SK-N-MC (cell line): ENCODE measurements around the gene ANKS1B.
"Not testable (repeated sequence)": the region's sequence is repeated elsewhere in the genome, so short reads cannot be mapped to it uniquely, and the experiment has no call there.

Source experiments
- DNase-seq: peaks from one replicate; pipeline ENCODE4 v3.0.0-alpha.2; 2011; ENCODE audit warnings: low read depth, low spot score
- H3K27ac ChIP-seq: fragments of 200-600 bp; sonication (generic); 2 replicates; pipeline ENCODE4 v1.5.1; 2016; ENCODE audit warnings: mixed run types
- H3K36me3 ChIP-seq: fragments of 200-600 bp; sonication (generic); 2 replicates; pipeline ENCODE4 v1.6.1; 2017; ENCODE audit warnings: antibody characterized with exemption, low read length, mixed read lengths; ENCODE audit not compliant: insufficient read depth
- H3K4me3 ChIP-seq: fragments of 200-600 bp; sonication (generic); 2 replicates; pipeline ENCODE4 v1.5.1; 2016
- H3K9ac ChIP-seq: fragments of 200-600 bp; sonication (generic); 2 replicates; pipeline ENCODE4 v1.8.0; 2017; ENCODE audit warnings: mixed run types, mixed read lengths; ENCODE audit not compliant: insufficient read length
- H3K9me3 ChIP-seq: fragments of 200-600 bp; sonication (generic); 2 replicates; pipeline ENCODE4 v1.6.1; 2017; ENCODE audit warnings: low read depth, mild to moderate bottlenecking, antibody characterized with exemption, low read length, moderate library complexity, mixed read lengths
- EZH2 ChIP-seq: fragments of 200-600 bp; sonication (generic); IDR thresholded peaks from one replicate; pipeline ENCODE4 v1.6.1; 2017; ENCODE audit warnings: antibody characterized with exemption
- FOXP2 ChIP-seq: optimal IDR thresholded peaks from 2 replicates; pipeline ENCODE3; 2011; ENCODE audit warnings: mild to moderate bottlenecking, moderate library complexity; ENCODE audit not compliant: insufficient read depth; ENCODE audit errors: extremely low read length, control extremely low read depth
- POLR2AphosphoS5 ChIP-seq: IDR thresholded peaks from 2 replicates; pipeline ENCODE4 v1.6.1; 2012; ENCODE audit warnings: mild to moderate bottlenecking, low read depth, low read length, borderline replicate concordance

ANKS1B gene

GRCh38 chr12:99984271-99985128 is at the start of gene ANKS1B:
TSS of gene ANKS1B (minus strand) at chr12:99984936. CDS start at chr12:99984237, 699 bp downstream.
- H3K9me3 ChIP-seq, result no peaks in the 10 kb centered on the region
- no peaks in the 10 kb centered on the region for H3K36me3 ChIP-seq
- peak within 1 kb of the TSS; percentile 88 for H3K4me3 ChIP-seq
- TF ChIP-seq EZH2, result no peak
- TF ChIP-seq POLR2AphosphoS5, result no peak
- TF ChIP-seq FOXP2, result no peak
- peak within 1 kb of the TSS; percentile 65 for H3K9ac ChIP-seq
- no peak within 1 kb of the TSS for H3K27ac ChIP-seq
- no peak for DNase-seq

- Histone ChIP-seq H3K27ac (no peak overlapping the region), H3K9me3 (no peaks in the 10 kb centered on the region), H3K4me3 (no peak overlapping the region), H3K9ac (no peak overlapping the region), H3K36me3 (no peaks in the 10 kb centered on the region)
- TF ChIP-seq EZH2 (no peak), FOXP2 (no peak), POLR2AphosphoS5 (no peak)
- no peak for DNase-seq
These were observed 47.1 kb upstream of the ANKS1B start for GRCh38 chr12:100031836-100032235.

GRCh38 chr12:100027671-100028070 is 42.9 kb upstream of the ANKS1B start:
- Histone ChIP-seq H3K36me3 (no peaks in the 10 kb centered on the region), H3K27ac (no peak overlapping the region), H3K9me3 (no peaks in the 10 kb centered on the region), H3K4me3 (no peak overlapping the region), H3K9ac (no peak overlapping the region)
- no peak for DNase-seq
- TF ChIP-seq EZH2 (no peak), FOXP2 (no peak), POLR2AphosphoS5 (no peak)

- TF ChIP-seq EZH2, result no peak
- no peak for TF ChIP-seq FOXP2
- TF ChIP-seq POLR2AphosphoS5, result no peak
- no peaks in the 10 kb centered on the region for H3K9me3 ChIP-seq
- H3K4me3 ChIP-seq, result no peak overlapping the region
- no peak for DNase-seq
- no peak overlapping the region for H3K27ac ChIP-seq
- no peak overlapping the region for H3K9ac ChIP-seq
- no peaks in the 10 kb centered on the region for H3K36me3 ChIP-seq
These were observed 41.5 kb upstream of the ANKS1B start for GRCh38 chr12:100026241-100026640.

- H3K4me3 ChIP-seq, result no peak overlapping the region
- no peaks in the 10 kb centered on the region for H3K9me3 ChIP-seq
- H3K27ac ChIP-seq, result no peak overlapping the region
- H3K36me3 ChIP-seq, result no peaks in the 10 kb centered on the region
- DNase-seq, result no peak
- no peak overlapping the region for H3K9ac ChIP-seq
- no peak for TF ChIP-seq FOXP2
- no peak for TF ChIP-seq EZH2
- TF ChIP-seq POLR2AphosphoS5, result no peak
These were observed 40.3 kb upstream of the ANKS1B start for GRCh38 chr12:100024974-100025555.

GRCh38 chr12:100020370-100020769 is 35.6 kb upstream of the ANKS1B start:
- H3K9ac ChIP-seq, result no peak overlapping the region
- DNase-seq, result no peak
- H3K36me3 ChIP-seq, result no peaks in the 10 kb centered on the region
- no peak overlapping the region for H3K27ac ChIP-seq
- H3K9me3 ChIP-seq, result no peaks in the 10 kb centered on the region
- H3K4me3 ChIP-seq, result no peak overlapping the region
- no peak for TF ChIP-seq EZH2
- no peak for TF ChIP-seq FOXP2
- no peak for TF ChIP-seq POLR2AphosphoS5

GRCh38 chr12:100017056-100017455 is 32.3 kb upstream of the ANKS1B start:
- no peaks in the 10 kb centered on the region for H3K36me3 ChIP-seq
- DNase-seq, result no peak
- no peaks in the 10 kb centered on the region for H3K9me3 ChIP-seq
- H3K4me3 ChIP-seq, result no peak overlapping the region
- TF ChIP-seq EZH2, result no peak
- TF ChIP-seq FOXP2, result no peak
- no peak for TF ChIP-seq POLR2AphosphoS5
- H3K9ac ChIP-seq, result no peak overlapping the region
- H3K27ac ChIP-seq, result no peak overlapping the region

GRCh38 chr12:100016304-100016703 is 31.6 kb upstream of the ANKS1B start:
- not testable (repeated sequence) for H3K27ac ChIP-seq, H3K9ac ChIP-seq, DNase-seq

GRCh38 chr12:100005846-100006245 is 21.1 kb upstream of the ANKS1B start:
- not testable (repeated sequence) for H3K36me3 ChIP-seq, H3K27ac ChIP-seq, H3K4me3 ChIP-seq, H3K9ac ChIP-seq, H3K9me3 ChIP-seq, DNase-seq

More at GRCh38 chr12:100016304-100016703, 31.6 kb upstream of the ANKS1B start:
- not testable (repeated sequence) for H3K4me3 ChIP-seq, H3K36me3 ChIP-seq, H3K9me3 ChIP-seq
